Fibroblast of lung (primary cell): ENCODE measurements around the gene GJA8.

Experiments used
- EZH2 ChIP-seq: IDR thresholded peaks from 2 replicates; pipeline ENCODE4 v1.5.1; 2012; ENCODE audit warnings: low read length, control low read depth, mild to moderate bottlenecking; ENCODE audit errors: missing control alignments
- TF ChIP-seq, protein P1 (sequence below), 2 donors: IDR thresholded peaks in 1 of 2; conservative IDR thresholded peaks in 1 of 2; 1 replicate in 1 of 2; 2 replicates in 1 of 2; pipeline ENCODE4 v1.5.1; 2011 to 2012; ENCODE audit warnings: low read length in 2 of 2, control low read depth in 1 of 2, inconsistent platforms in 1 of 2, low read depth in 1 of 2, mild to moderate bottlenecking in 1 of 2

DNA sequence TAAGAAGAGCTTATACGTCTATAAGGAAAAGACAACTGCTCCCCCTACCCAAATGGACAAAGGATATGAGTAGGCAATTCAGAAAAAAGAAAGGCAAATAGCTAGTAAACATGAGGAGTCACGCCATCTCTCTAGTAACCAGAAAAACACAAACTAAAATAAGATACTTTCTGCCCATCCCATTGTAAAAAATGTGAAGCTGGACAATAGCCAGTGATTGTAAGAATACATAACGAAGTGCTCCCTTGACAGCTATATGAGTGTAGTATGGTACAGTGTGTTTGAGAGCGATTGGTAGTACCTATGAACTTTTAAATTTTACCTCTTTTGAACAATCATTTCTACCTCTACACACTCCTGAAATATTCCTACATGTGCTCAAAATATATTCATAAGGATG, 7.5 kb upstream of the GJA8 start:
- TF ChIP-seq, protein P1, sequence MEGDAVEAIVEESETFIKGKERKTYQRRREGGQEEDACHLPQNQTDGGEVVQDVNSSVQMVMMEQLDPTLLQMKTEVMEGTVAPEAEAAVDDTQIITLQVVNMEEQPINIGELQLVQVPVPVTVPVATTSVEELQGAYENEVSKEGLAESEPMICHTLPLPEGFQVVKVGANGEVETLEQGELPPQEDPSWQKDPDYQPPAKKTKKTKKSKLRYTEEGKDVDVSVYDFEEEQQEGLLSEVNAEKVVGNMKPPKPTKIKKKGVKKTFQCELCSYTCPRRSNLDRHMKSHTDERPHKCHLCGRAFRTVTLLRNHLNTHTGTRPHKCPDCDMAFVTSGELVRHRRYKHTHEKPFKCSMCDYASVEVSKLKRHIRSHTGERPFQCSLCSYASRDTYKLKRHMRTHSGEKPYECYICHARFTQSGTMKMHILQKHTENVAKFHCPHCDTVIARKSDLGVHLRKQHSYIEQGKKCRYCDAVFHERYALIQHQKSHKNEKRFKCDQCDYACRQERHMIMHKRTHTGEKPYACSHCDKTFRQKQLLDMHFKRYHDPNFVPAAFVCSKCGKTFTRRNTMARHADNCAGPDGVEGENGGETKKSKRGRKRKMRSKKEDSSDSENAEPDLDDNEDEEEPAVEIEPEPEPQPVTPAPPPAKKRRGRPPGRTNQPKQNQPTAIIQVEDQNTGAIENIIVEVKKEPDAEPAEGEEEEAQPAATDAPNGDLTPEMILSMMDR (conservative IDR thresholded peaks at IDR 0.05 in 1 of 2, IDR thresholded peaks at IDR 0.05 in 1 of 2; ENCODE audit: low read depth in 1 of 2, low read length in 2 of 2) = no peak
- no peak for TF ChIP-seq EZH2
